ENCODE measurements around the gene NDRG3.
"Not testable (repeated sequence)": the region's sequence is repeated elsewhere in the genome, so short reads cannot be mapped to it uniquely, and the experiment has no call there.

The NDRG3 gene

GRCh38 chr20:36611625-36612024, 134.3 kb downstream of the NDRG3 start:
- H2AFZ ChIP-seq (ENCODE audit: low read depth, low read length) = no peak overlapping the region
- no peak overlapping the region for H2AK5ac ChIP-seq (ENCODE audit: low read length, severe bottlenecking)

GRCh38 chr20:36608388-36608728, 137.5 kb downstream of the NDRG3 start:
- H2AK5ac ChIP-seq (ENCODE audit: low read length, severe bottlenecking); H3K27ac ChIP-seq (ENCODE audit: low read length, poor library complexity, severe bottlenecking); H3K4me3 ChIP-seq (ENCODE audit: insufficient read depth in 1 of 2, low read depth in 1 of 2, low read length in 2 of 2); DNase-seq; H2BK15ac ChIP-seq (ENCODE audit: low read depth, poor library complexity, severe bottlenecking); H3K23ac ChIP-seq (ENCODE audit: low read length in 2 of 2); H4K91ac ChIP-seq (ENCODE audit: low read length); H3K4ac ChIP-seq (ENCODE audit: low read depth in 1 of 2, low read length in 2 of 2); H3K14ac ChIP-seq (ENCODE audit: low read length in 2 of 2); H3K9ac ChIP-seq (ENCODE audit: low read length); H3K27me3 ChIP-seq (ENCODE audit: control insufficient read depth in 1 of 2, insufficient read depth in 1 of 2, low read length in 2 of 2); H2BK5ac ChIP-seq (ENCODE audit: low read depth, low read length, poor library complexity, severe bottlenecking); H4K8ac ChIP-seq (ENCODE audit: low read length); H2BK12ac ChIP-seq (ENCODE audit: low read length in 2 of 2); H3K18ac ChIP-seq (ENCODE audit: low read depth in 1 of 2, low read length in 2 of 2); H3K9me3 ChIP-seq (ENCODE audit: control insufficient read depth, low read length); H2AFZ ChIP-seq (ENCODE audit: low read depth, low read length); H3K4me1 ChIP-seq (ENCODE audit: control insufficient read depth, insufficient read depth, low read depth, low read length); H2BK120ac ChIP-seq (ENCODE audit: low read depth, low read length); H3K4me2 ChIP-seq (ENCODE audit: low read length, poor library complexity, severe bottlenecking): not testable (repeated sequence)
- peaks cover 48 to 57% of the 10 kb centered on the region in 2 experiments for H3K36me3 ChIP-seq (ENCODE audit: control insufficient read depth in 1 of 2, insufficient read depth in 2 of 2, low read depth in 1 of 2, low read length in 2 of 2)
- H3K79me1 ChIP-seq (replicated peaks; ENCODE audit: low read length, poor library complexity, severe bottlenecking) = peaks cover 13% of the 10 kb centered on the region
- 78% methylated on average over 6 of the region's 6 CpGs for WGBS

More at GRCh38 chr20:36611625-36612024, 134.3 kb downstream of the NDRG3 start:
- H3K4me2 ChIP-seq (ENCODE audit: low read length, poor library complexity, severe bottlenecking) = no peak overlapping the region
- H3K27ac ChIP-seq (ENCODE audit: low read length, poor library complexity, severe bottlenecking) = no peak overlapping the region
- no peak overlapping the region for H4K91ac ChIP-seq (ENCODE audit: low read length)
- H3K9ac ChIP-seq (ENCODE audit: low read length) = no peak overlapping the region
- H3K4me3 ChIP-seq (ENCODE audit: insufficient read depth in 1 of 2, low read depth in 1 of 2, low read length in 2 of 2) = no peak overlapping the region
- peaks cover 19% of the 10 kb centered on the region for H3K4me1 ChIP-seq (ENCODE audit: control insufficient read depth, insufficient read depth, low read depth, low read length)
- H3K18ac ChIP-seq (ENCODE audit: low read depth in 1 of 2, low read length in 2 of 2) = no peak overlapping the region
- DNase-seq = no peak
- H3K14ac ChIP-seq (ENCODE audit: low read length in 2 of 2) = no peak overlapping the region
- no peak overlapping the region for H2BK15ac ChIP-seq (ENCODE audit: low read depth, poor library complexity, severe bottlenecking)
- peaks cover 19% of the 10 kb centered on the region for H3K79me1 ChIP-seq (replicated peaks; ENCODE audit: low read length, poor library complexity, severe bottlenecking)
- H3K9me3 ChIP-seq (ENCODE audit: control insufficient read depth, low read length) = no peaks in the 10 kb centered on the region
- H2BK5ac ChIP-seq (ENCODE audit: low read depth, low read length, poor library complexity, severe bottlenecking) = no peak overlapping the region
- WGBS = 93% methylated on average over 4 of the region's 5 CpGs
- H4K8ac ChIP-seq (ENCODE audit: low read length) = no peak overlapping the region
- no peak overlapping the region for H3K23ac ChIP-seq (ENCODE audit: low read length in 2 of 2)
- no peak overlapping the region for H3K4ac ChIP-seq (ENCODE audit: low read depth in 1 of 2, low read length in 2 of 2)
- no peak overlapping the region for H2BK120ac ChIP-seq (ENCODE audit: low read depth, low read length)
- no peak overlapping the region for H2BK12ac ChIP-seq (ENCODE audit: low read length in 2 of 2)
- H3K36me3 ChIP-seq (ENCODE audit: control insufficient read depth in 1 of 2, insufficient read depth in 2 of 2, low read depth in 1 of 2, low read length in 2 of 2) = peaks cover 62 to 84% of the 10 kb centered on the region in 2 experiments
- no peaks in the 10 kb centered on the region for H3K27me3 ChIP-seq (ENCODE audit: control insufficient read depth in 1 of 2, insufficient read depth in 1 of 2, low read length in 2 of 2)

- Histone ChIP-seq H2BK15ac (ENCODE audit: low read depth, poor library complexity, severe bottlenecking) (no peak overlapping the region), H2BK120ac (ENCODE audit: low read depth, low read length) (no peak overlapping the region), H3K36me3 (ENCODE audit: control insufficient read depth in 1 of 2, insufficient read depth in 2 of 2, low read depth in 1 of 2, low read length in 2 of 2) (peaks cover 44 to 52% of the 10 kb centered on the region in 2 experiments), H3K23ac (ENCODE audit: low read length in 2 of 2) (peak overlapping the region in 1 of 2 experiments; percentile 91), H3K18ac (ENCODE audit: low read depth in 1 of 2, low read length in 2 of 2) (no peak overlapping the region), H2AK5ac (ENCODE audit: low read length, severe bottlenecking) (no peak overlapping the region), H3K79me1 (replicated peaks; ENCODE audit: low read length, poor library complexity, severe bottlenecking) (peaks cover 10% of the 10 kb centered on the region), H3K9me3 (ENCODE audit: control insufficient read depth, low read length) (no peaks in the 10 kb centered on the region), H4K91ac (ENCODE audit: low read length) (peak overlapping the region; percentile 53), H3K4me3 (ENCODE audit: insufficient read depth in 1 of 2, low read depth in 1 of 2, low read length in 2 of 2) (peak overlapping the region in 1 of 2 experiments; percentile 99), H3K4me1 (ENCODE audit: control insufficient read depth, insufficient read depth, low read depth, low read length) (peaks cover 9% of the 10 kb centered on the region), H2AFZ (ENCODE audit: low read depth, low read length) (no peak overlapping the region), H3K27ac (ENCODE audit: low read length, poor library complexity, severe bottlenecking) (no peak overlapping the region), H3K14ac (ENCODE audit: low read length in 2 of 2) (no peak overlapping the region), H2BK12ac (ENCODE audit: low read length in 2 of 2) (no peak overlapping the region), H4K8ac (ENCODE audit: low read length) (no peak overlapping the region), H3K4me2 (ENCODE audit: low read length, poor library complexity, severe bottlenecking) (no peak overlapping the region), H2BK5ac (ENCODE audit: low read depth, low read length, poor library complexity, severe bottlenecking) (no peak overlapping the region), H3K27me3 (ENCODE audit: control insufficient read depth in 1 of 2, insufficient read depth in 1 of 2, low read length in 2 of 2) (no peaks in the 10 kb centered on the region), H3K4ac (ENCODE audit: low read depth in 1 of 2, low read length in 2 of 2) (no peak overlapping the region), H3K9ac (ENCODE audit: low read length) (peak overlapping the region; percentile 92)
- WGBS = 98% methylated on average over 7 of the region's 7 CpGs
- DNase-seq = no peak
Observed at GRCh38 chr20:36607586-36608387, 138.1 kb downstream of the NDRG3 start.

- Histone ChIP-seq H3K23ac (ENCODE audit: low read length in 2 of 2) (peak overlapping the region in 1 of 2 experiments; percentile 86), H3K4me3 (ENCODE audit: insufficient read depth in 1 of 2, low read depth in 1 of 2, low read length in 2 of 2) (peak overlapping the region; percentile 97 to 99), H2BK12ac (ENCODE audit: low read length in 2 of 2) (peak overlapping the region in 1 of 2 experiments; percentile 21), H3K36me3 (ENCODE audit: control insufficient read depth in 1 of 2, insufficient read depth in 2 of 2, low read depth in 1 of 2, low read length in 2 of 2) (peaks cover 34 to 38% of the 10 kb centered on the region in 2 experiments), H4K8ac (ENCODE audit: low read length) (peak overlapping the region; percentile 85), H2BK120ac (ENCODE audit: low read depth, low read length) (peak overlapping the region; percentile 42), H3K14ac (ENCODE audit: low read length in 2 of 2) (peak overlapping the region in 1 of 2 experiments; percentile 53), H3K79me1 (replicated peaks; ENCODE audit: low read length, poor library complexity, severe bottlenecking) (peaks cover 1% of the 10 kb centered on the region), H2AFZ (ENCODE audit: low read depth, low read length) (peak overlapping the region; percentile 47), H3K27ac (ENCODE audit: low read length, poor library complexity, severe bottlenecking) (peak overlapping the region; percentile 44), H3K4ac (ENCODE audit: low read depth in 1 of 2, low read length in 2 of 2) (peak overlapping the region; percentile 57 to 98), H3K4me1 (ENCODE audit: control insufficient read depth, insufficient read depth, low read depth, low read length) (peaks cover 9% of the 10 kb centered on the region), H3K4me2 (ENCODE audit: low read length, poor library complexity, severe bottlenecking) (peak overlapping the region; percentile 76), H2BK15ac (ENCODE audit: low read depth, poor library complexity, severe bottlenecking) (no peak overlapping the region), H3K27me3 (ENCODE audit: control insufficient read depth in 1 of 2, insufficient read depth in 1 of 2, low read length in 2 of 2) (no peaks in the 10 kb centered on the region), H2BK5ac (ENCODE audit: low read depth, low read length, poor library complexity, severe bottlenecking) (no peak overlapping the region), H3K18ac (ENCODE audit: low read depth in 1 of 2, low read length in 2 of 2) (peak overlapping the region; percentile 91 to 96), H4K91ac (ENCODE audit: low read length) (peak overlapping the region; percentile 34), H2AK5ac (ENCODE audit: low read length, severe bottlenecking) (no peak overlapping the region), H3K9ac (ENCODE audit: low read length) (peak overlapping the region; percentile 92), H3K9me3 (ENCODE audit: control insufficient read depth, low read length) (no peaks in the 10 kb centered on the region)
- 5% methylated on average over 29 of the region's 31 CpGs for WGBS
- DNase-seq = peak; percentile 58
Observed at GRCh38 chr20:36606158-36607066, 139.5 kb downstream of the NDRG3 start.

Measured in mesenchymal stem cell (in vitro differentiated cells and primary cell).